ENCODE measurements around the gene TMEM164. TPM values are rescaled to one million over a fixed set of nuclear protein-coding genes. Genes with fewer than 3 reads are reported as not detected.

The TMEM164 gene
- total RNA-seq, 4 donors from 2014 or later = 29.3 to 64.7 (median 44.6) TPM

DNA sequence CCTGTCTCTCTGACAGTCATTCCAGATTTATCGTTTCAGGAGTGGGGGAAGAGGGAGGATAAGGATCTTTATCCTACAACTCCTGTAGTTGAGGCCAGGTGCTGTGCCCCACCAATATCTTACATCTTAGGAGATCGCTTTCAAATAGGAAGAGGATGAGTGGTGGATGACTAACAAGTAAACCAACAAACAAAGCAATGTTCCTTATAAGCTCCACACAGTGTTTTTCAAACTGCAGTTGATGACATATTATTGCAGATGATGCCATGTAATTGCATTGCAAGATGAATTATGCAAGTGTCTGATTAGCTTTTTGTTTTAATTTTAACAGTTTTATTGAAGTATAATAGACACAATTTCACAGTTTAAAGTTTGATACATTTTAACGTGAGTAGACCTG, 35.8 kb upstream of the TMEM164 start:
- TF ChIP-seq, protein P1, sequence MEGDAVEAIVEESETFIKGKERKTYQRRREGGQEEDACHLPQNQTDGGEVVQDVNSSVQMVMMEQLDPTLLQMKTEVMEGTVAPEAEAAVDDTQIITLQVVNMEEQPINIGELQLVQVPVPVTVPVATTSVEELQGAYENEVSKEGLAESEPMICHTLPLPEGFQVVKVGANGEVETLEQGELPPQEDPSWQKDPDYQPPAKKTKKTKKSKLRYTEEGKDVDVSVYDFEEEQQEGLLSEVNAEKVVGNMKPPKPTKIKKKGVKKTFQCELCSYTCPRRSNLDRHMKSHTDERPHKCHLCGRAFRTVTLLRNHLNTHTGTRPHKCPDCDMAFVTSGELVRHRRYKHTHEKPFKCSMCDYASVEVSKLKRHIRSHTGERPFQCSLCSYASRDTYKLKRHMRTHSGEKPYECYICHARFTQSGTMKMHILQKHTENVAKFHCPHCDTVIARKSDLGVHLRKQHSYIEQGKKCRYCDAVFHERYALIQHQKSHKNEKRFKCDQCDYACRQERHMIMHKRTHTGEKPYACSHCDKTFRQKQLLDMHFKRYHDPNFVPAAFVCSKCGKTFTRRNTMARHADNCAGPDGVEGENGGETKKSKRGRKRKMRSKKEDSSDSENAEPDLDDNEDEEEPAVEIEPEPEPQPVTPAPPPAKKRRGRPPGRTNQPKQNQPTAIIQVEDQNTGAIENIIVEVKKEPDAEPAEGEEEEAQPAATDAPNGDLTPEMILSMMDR (IDR thresholded peaks at IDR 0.05; ENCODE audit: low read depth) = no peak

GRCh38 chrX:109974906-109975655, 27.8 kb upstream of the TMEM164 start:
- TF ChIP-seq, protein P1 (IDR thresholded peaks at IDR 0.05; ENCODE audit: low read depth) = no peak

- TF ChIP-seq, protein P1 (IDR thresholded peaks at IDR 0.05; ENCODE audit: low read depth) = no peak
Observed at GRCh38 chrX:109987884-109988283, 15.0 kb upstream of the TMEM164 start.

GRCh38 chrX:109990582-109991276, 12.2 kb upstream of the TMEM164 start:
- TF ChIP-seq, protein P1 (IDR thresholded peaks at IDR 0.05; ENCODE audit: low read depth) = no peak

DNA sequence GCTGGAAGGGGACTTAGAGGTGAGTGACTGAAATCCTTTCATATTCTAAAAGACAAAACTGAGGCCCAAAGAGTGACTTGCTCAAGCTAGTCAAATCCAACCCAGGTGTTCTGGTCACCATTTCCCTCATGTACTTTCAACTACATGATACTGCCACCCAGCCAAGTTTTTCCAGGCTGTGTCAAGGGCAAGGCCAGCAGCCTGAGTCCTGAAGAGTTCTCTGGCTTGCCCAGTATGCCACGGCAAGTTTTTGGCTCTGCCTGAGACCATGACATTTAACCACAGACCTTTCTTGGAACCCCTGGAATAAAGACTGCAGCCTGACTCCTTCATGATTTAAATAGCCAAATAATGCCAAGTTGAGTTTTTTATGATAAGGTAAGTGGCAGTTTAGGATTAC, 10.7 kb upstream of the TMEM164 start:
- TF ChIP-seq, protein P1 (IDR thresholded peaks at IDR 0.05; ENCODE audit: low read depth) = no peak

DNA sequence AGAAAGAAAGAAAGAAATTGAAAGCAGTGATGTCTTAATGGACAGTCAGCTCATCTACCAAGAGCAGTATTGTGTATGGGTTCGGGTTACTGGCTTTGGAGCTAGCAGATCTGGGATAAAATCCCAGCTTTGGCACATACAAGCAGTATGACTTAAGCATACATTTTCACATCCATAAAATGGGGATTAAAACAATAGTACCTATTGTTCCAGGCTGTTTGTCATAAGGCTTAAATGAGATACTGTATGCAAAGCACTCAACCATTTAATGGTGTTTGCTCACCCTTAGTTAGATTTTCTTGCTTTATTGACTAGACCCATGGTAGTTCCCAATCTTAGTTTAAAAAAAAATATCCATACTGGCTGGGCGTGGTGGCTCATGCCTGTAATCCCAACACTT, 7.8 kb upstream of the TMEM164 start:
- TF ChIP-seq, protein P1 (IDR thresholded peaks at IDR 0.05; ENCODE audit: low read depth) = no peak

DNA sequence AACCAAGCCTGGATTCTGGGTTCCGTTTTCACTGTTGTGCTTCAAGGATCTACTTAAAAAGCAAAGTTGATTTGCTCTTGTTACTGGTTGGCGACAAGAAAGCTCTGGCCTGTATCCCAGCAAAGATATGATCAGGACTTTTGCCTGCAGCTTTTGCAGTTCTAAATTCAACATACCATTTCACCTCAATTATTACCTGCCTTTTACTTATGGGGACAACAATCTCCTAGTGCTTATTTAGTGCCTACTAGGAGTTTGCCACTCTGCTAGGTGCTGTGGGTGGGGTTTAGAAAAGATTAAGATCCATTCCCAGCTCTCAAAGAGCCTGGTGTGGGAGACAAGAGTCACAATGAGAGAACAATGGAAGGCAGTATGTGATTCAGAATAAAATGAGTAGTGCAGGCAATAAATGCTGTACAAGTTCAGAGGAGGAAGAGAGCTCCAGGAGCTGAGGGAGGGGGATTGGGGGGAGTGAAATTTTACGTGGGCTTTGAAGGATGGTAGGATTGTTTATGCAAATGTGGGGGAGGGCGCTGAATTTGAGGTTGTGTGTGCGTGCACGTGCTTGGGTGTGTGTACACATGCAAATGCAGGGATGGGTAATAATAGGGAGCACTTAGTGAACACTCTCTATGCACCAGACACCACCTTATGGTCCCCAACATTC, 5.0 kb upstream of the TMEM164 start:
- TF ChIP-seq, protein P1 (IDR thresholded peaks at IDR 0.05; ENCODE audit: low read depth) = no peak

Data from subcutaneous adipose tissue (tissue), 4 donors.